Ascending aorta (tissue), 2 donors: Measurements from ENCODE around the gene DNAH14. TPM values are rescaled to one million over a fixed set of nuclear protein-coding genes. Genes with fewer than 3 reads are reported as not detected.
"Not testable (repeated sequence)": the region's sequence is repeated elsewhere in the genome, so short reads cannot be mapped to it uniquely, and the experiment has no call there.

Source experiments
- DNase-seq, 2 donors: peaks; one replicate each; pipeline ENCODE4 v3.0.0-alpha.2; 2019; ENCODE audit warnings: low spot score in 2 of 2
- H3K27ac ChIP-seq, 2 donors: fragments of 200-600 bp; sonication (generic); one replicate each; pipeline ENCODE4 v1.5.1; 2016 to 2017; ENCODE audit warnings: mild to moderate bottlenecking in 1 of 2
- H3K27me3 ChIP-seq: fragments of 200-600 bp; sonication (generic); one replicate; pipeline ENCODE4 v1.5.1; 2017
- H3K36me3 ChIP-seq, 2 donors: fragments of 200-600 bp; sonication (generic); one replicate each; pipeline ENCODE4 v1.5.1; 2016
- H3K4me1 ChIP-seq, 2 donors: fragments of 200-600 bp; sonication (generic); one replicate each; pipeline ENCODE4 v1.5.1; 2016 to 2017; ENCODE audit warnings: mild to moderate bottlenecking in 1 of 2
- H3K4me3 ChIP-seq, 2 donors: fragments of 200-600 bp; sonication (generic); one replicate each; pipeline ENCODE4 v1.5.1; 2016 to 2017; ENCODE audit warnings: mild to moderate bottlenecking in 1 of 2
- H3K9me3 ChIP-seq, 2 donors: fragments of 200-600 bp; sonication (generic); one replicate each; pipeline ENCODE4 v1.5.1; 2016
- CTCF ChIP-seq, 3 experiments: fragments of 200-600 bp in 2 of 3; fragments of 450-650 bp in 1 of 3; sonication (generic) in 2 of 3; IDR thresholded peaks; one replicate each; pipeline ENCODE4 v1.5.1; 2016 to 2019; ENCODE audit warnings: antibody characterized with exemption in 3 of 3, mild to moderate bottlenecking in 1 of 3, moderate library complexity in 1 of 3
- intact Hi-C: fragments of 100-400 bp; cut with DNase I; formaldehyde crosslinking; loops from one replicate; pipeline ENCODE4 v1.15.1; 2023
- total RNA-seq: library from RNA; depleted of rRNA; stranded (reverse); fragments of >200 nt; gene quantifications from one replicate; pipeline ENCODE4 v1.1.0, GENCODE V29; 2016

Gene DNAH14
- total RNA-seq, 1 donor from 2014 or later: 1.4 TPM

DNA sequence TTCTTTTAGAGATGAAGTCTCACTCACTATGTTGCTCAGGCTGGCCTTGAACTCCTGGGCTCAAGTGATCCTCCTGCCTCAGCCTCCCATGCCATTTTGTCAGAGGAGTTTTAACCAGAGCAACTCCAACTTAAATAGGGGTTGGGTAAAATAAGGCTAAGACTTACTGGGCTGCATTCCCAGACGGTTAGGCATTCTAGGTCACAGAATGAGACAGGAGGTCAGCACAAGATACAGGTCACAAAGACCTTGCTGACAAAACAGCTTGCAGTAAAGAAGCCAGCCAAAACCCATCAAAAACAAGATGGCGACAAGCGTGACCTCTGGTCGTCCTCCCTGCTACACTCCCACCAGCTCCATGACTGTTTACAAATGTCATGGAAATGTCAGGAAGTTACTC is 5.7 kb upstream of the DNAH14 start:
- Histone ChIP-seq H3K27me3 (no peaks in the 10 kb centered on the region), H3K4me3 (no peak overlapping the region), H3K27ac (no peak overlapping the region), H3K9me3 (no peaks in the 10 kb centered on the region), H3K36me3 (no peaks in the 10 kb centered on the region), H3K4me1 (no peaks in the 10 kb centered on the region)
- TF ChIP-seq CTCF (IDR thresholded peaks at IDR 0.05): no peak
- intact Hi-C loops: no loop called here
- no peak for DNase-seq

GRCh38 chr1:224927631-224928030 is 1.8 kb upstream of the DNAH14 start:
- intact Hi-C loops, H3K4me3 ChIP-seq, H3K27me3 ChIP-seq, H3K9me3 ChIP-seq, DNase-seq, H3K27ac ChIP-seq, H3K36me3 ChIP-seq, H3K4me1 ChIP-seq: not testable (repeated sequence)

- no peak for TF ChIP-seq CTCF (IDR thresholded peaks at IDR 0.05)
- Histone ChIP-seq H3K9me3 (peaks cover 17 to 18% of the 10 kb centered on the region in 2 donors), H3K4me3 (no peak overlapping the region), H3K27me3 (no peaks in the 10 kb centered on the region), H3K36me3 (no peaks in the 10 kb centered on the region), H3K4me1 (no peaks in the 10 kb centered on the region), H3K27ac (no peak overlapping the region)
- intact Hi-C loops: no loop called here
- no peak for DNase-seq
Observed at GRCh38 chr1:224928906-224929305, 569 bp upstream of the DNAH14 start.

DNA sequence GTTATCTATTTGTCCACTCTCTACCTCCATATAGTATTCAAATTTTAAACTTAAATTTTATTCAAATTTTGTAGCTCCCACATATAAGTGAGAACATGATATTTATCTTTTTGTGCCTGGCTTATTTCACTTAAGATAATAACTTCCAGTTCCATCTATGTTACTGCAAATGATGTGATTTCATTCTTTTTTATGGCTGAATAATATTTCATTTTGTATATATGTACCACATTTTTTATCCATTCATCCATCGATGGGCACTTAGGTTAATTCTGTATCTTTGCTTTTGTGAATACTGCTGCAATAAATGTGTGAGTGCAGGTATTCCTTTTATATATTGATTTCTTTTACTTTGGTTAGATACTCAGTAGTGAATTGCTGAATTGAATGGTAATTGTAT is 2.1 kb downstream of the DNAH14 start:
- TF ChIP-seq CTCF (IDR thresholded peaks at IDR 0.05): no peak
- DNase-seq: no peak
- Histone ChIP-seq H3K27ac (no peak overlapping the region), H3K27me3 (no peaks in the 10 kb centered on the region), H3K9me3 (peaks cover 17 to 19% of the 10 kb centered on the region in 2 donors), H3K36me3 (no peaks in the 10 kb centered on the region), H3K4me1 (no peaks in the 10 kb centered on the region), H3K4me3 (no peak overlapping the region)
- intact Hi-C loops: no loop called here

GRCh38 chr1:224932607-224933249 is 3.3 kb downstream of the DNAH14 start:
- Histone ChIP-seq H3K9me3 (peaks cover 17 to 19% of the 10 kb centered on the region in 2 donors), H3K27ac (no peak overlapping the region), H3K4me3 (no peak overlapping the region), H3K27me3 (no peaks in the 10 kb centered on the region), H3K36me3 (no peaks in the 10 kb centered on the region), H3K4me1 (no peaks in the 10 kb centered on the region)
- intact Hi-C loops: no loop called here
- DNase-seq: no peak
- TF ChIP-seq CTCF (IDR thresholded peaks at IDR 0.05): no peak

GRCh38 chr1:224933584-224933983 is 4.1 kb downstream of the DNAH14 start:
- DNase-seq: no peak
- Histone ChIP-seq H3K4me1 (no peaks in the 10 kb centered on the region), H3K27ac (no peak overlapping the region), H3K27me3 (no peaks in the 10 kb centered on the region), H3K9me3 (peaks cover 17 to 19% of the 10 kb centered on the region in 2 donors), H3K36me3 (no peaks in the 10 kb centered on the region), H3K4me3 (no peak overlapping the region)
- TF ChIP-seq CTCF (IDR thresholded peaks at IDR 0.05): no peak
- intact Hi-C loops: no loop called here
